PC-3 (cell line): ENCODE data around the gene SLMAP.

Experiments used
- EZH2 ChIP-seq: fragments of 300-600 bp; sonication (generic); IDR thresholded peaks from one replicate; pipeline ENCODE4 v1.6.1; 2017; ENCODE audit warnings: antibody characterized with exemption, mild to moderate bottlenecking, low read length; ENCODE audit not compliant: unreplicated experiment
- TF ChIP-seq, protein P1 (sequence below): fragments of 300-600 bp; sonication (generic); conservative IDR thresholded peaks from 2 replicates; pipeline ENCODE4 v1.5.1; 2017; ENCODE audit warnings: antibody characterized with exemption, low read depth, mild to moderate bottlenecking, low read length

DNA sequence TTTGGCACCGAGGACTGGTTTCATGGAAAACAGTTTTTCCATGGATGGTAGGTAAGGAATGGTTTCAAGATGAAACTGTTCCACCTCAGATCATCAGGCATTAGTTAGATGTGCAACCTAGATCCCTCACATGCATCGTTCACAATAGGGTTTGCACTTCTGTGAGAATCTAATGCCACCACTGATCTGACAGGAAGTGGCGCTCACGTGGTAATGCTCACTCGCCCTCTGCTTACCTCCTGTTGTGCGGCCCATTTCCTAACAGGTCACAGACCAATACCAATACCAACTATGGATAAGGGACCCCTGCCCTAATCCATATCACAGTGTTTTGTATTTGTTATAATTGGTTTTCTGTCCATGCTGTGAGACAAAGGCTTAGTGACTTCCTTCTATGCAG lies 58.9 kb downstream of the SLMAP start:
- TF ChIP-seq, protein P1, sequence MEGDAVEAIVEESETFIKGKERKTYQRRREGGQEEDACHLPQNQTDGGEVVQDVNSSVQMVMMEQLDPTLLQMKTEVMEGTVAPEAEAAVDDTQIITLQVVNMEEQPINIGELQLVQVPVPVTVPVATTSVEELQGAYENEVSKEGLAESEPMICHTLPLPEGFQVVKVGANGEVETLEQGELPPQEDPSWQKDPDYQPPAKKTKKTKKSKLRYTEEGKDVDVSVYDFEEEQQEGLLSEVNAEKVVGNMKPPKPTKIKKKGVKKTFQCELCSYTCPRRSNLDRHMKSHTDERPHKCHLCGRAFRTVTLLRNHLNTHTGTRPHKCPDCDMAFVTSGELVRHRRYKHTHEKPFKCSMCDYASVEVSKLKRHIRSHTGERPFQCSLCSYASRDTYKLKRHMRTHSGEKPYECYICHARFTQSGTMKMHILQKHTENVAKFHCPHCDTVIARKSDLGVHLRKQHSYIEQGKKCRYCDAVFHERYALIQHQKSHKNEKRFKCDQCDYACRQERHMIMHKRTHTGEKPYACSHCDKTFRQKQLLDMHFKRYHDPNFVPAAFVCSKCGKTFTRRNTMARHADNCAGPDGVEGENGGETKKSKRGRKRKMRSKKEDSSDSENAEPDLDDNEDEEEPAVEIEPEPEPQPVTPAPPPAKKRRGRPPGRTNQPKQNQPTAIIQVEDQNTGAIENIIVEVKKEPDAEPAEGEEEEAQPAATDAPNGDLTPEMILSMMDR = no peak
- no peak for TF ChIP-seq EZH2
